GM12878 (cell line): Measurements from ENCODE around the gene LARP4B. TPM values are rescaled to one million over a fixed set of nuclear protein-coding genes. Genes with fewer than 3 reads are reported as not detected.

Experiments
- ATAC-seq: fragments of 200-7000 bp; cut with Tn5 transposase; 3 replicates; pipeline ENCODE4 v1.9.1; 2020; ENCODE audit warnings: mild to moderate bottlenecking, moderate library complexity
- BruUV-seq: library from RNA; stranded (reverse); fragments of 400-500 nt; replicated peaks from 2 replicates; lab custom pipeline; 2021; lab: Mats Ljungman, UMichigan
- CTCF ChIA-PET: fragments of 300-600 bp; sonication (Branson Sonifier 250); formaldehyde crosslinking; extraction: SDS; loops from one replicate; lab custom pipeline; 2021; ENCODE audit warnings: inconsistent platforms; lab: Yijun Ruan, JAX
- POLR2A ChIA-PET: fragments of 350-600 bp; formaldehyde crosslinking; extraction: SDS; loops from one replicate; lab custom pipeline; 2021; ENCODE audit warnings: inconsistent platforms; lab: Charles Lee
- RAD21 ChIA-PET: fragments of 300-600 bp; sonication (Branson Sonifier 250); formaldehyde crosslinking; loops from one replicate; lab custom pipeline; 2023; ENCODE audit warnings: antibody characterized with exemption; ENCODE audit not compliant: unreplicated experiment; lab: Charles Lee
- SMC1A ChIA-PET: fragments of 300-600 bp; sonication (Branson Sonifier 250); formaldehyde crosslinking; loops from one replicate; lab custom pipeline; 2023; ENCODE audit not compliant: unreplicated experiment, uncharacterized antibody; lab: Charles Lee
- DNase-seq: peaks from one replicate; pipeline ENCODE4 v3.0.0-alpha.2; 2011; ENCODE audit warnings: low read depth, low spot score
- FAIRE-seq: peaks from 3 replicates; lab custom pipeline; 2011; peaks lifted over from hg19 to GRCh38; lab: Jason Lieb, UNC
- H2AFZ ChIP-seq: 2 replicates; pipeline ENCODE4 v1.6.0; 2011; ENCODE audit warnings: low read depth, low read length, control low read depth; ENCODE audit not compliant: control insufficient read depth
- H3K27ac ChIP-seq: 2 replicates; pipeline ENCODE4 v1.5.1; 2011; ENCODE audit warnings: control low read depth; ENCODE audit not compliant: control insufficient read depth, insufficient read depth
- H3K27me3 ChIP-seq, 2 experiments: replicated peaks in 1 of 2; 2 replicates each; pipeline versions ENCODE4 v1.6.0 to v1.6.1; 2011; ENCODE audit warnings: low read length in 1 of 2; ENCODE audit not compliant: control insufficient read depth in 2 of 2, insufficient read depth in 2 of 2
- H3K36me3 ChIP-seq, 2 experiments: 2 replicates each; pipeline ENCODE4 v1.5.1; 2011; ENCODE audit warnings: low read length in 1 of 2; ENCODE audit not compliant: control insufficient read depth in 2 of 2, insufficient read depth in 2 of 2
- H3K4me1 ChIP-seq: 2 replicates; pipeline ENCODE4 v1.6.1; 2011; ENCODE audit warnings: mild to moderate bottlenecking, low read length, moderate library complexity, mixed read lengths; ENCODE audit not compliant: control insufficient read depth, insufficient read depth
- H3K4me2 ChIP-seq: 2 replicates; pipeline ENCODE4 v1.6.0; 2011; ENCODE audit warnings: control low read depth; ENCODE audit not compliant: control insufficient read depth, insufficient read depth
- H3K4me3 ChIP-seq: fragments of 200-600 bp; sonication (generic); 2 replicates; pipeline ENCODE4 v1.5.1; 2016
- H3K79me2 ChIP-seq: 2 replicates; pipeline ENCODE4 v1.6.0; 2011; ENCODE audit warnings: low read length; ENCODE audit not compliant: control insufficient read depth, insufficient read depth
- H3K9ac ChIP-seq: 2 replicates; pipeline ENCODE4 v1.8.0; 2011; ENCODE audit warnings: low read length, control low read depth, mixed read lengths; ENCODE audit not compliant: control insufficient read depth, insufficient read depth
- H3K9me3 ChIP-seq: replicated peaks from 3 replicates; pipeline ENCODE4 v1.5.1; 2011; ENCODE audit warnings: mild to moderate bottlenecking, low read length; ENCODE audit not compliant: control insufficient read depth, insufficient read depth
- H4K20me1 ChIP-seq: 2 replicates; pipeline ENCODE4 v1.6.0; 2011; ENCODE audit not compliant: control insufficient read depth, insufficient read depth
- BMI1 ChIP-seq: fragments of 450-650 bp; IDR thresholded peaks from 2 replicates; pipeline ENCODE4 v1.6.1; 2016; ENCODE audit warnings: mild to moderate bottlenecking, moderate library complexity, borderline replicate concordance
- CEBPB ChIP-seq, 2 experiments: fragments of 150-350 bp in 1 of 2; IDR thresholded peaks; 2 replicates each; pipeline ENCODE4 v1.6.1; 2012 to 2014; ENCODE audit warnings: low read depth in 2 of 2, low read length in 2 of 2, borderline replicate concordance in 1 of 2, inconsistent platforms in 1 of 2
- IRF4 ChIP-seq: IDR thresholded peaks from 2 replicates; pipeline ENCODE4 v1.6.1; 2011; ENCODE audit warnings: low read depth, low read length
- MEF2A ChIP-seq: IDR thresholded peaks from 2 replicates; pipeline ENCODE4 v1.6.1; 2011; ENCODE audit warnings: low read depth, mild to moderate bottlenecking, low read length, moderate library complexity; ENCODE audit not compliant: insufficient read depth
- RAD21 ChIP-seq: IDR thresholded peaks from 2 replicates; pipeline ENCODE4 v1.6.1; 2011; ENCODE audit warnings: mild to moderate bottlenecking, low read depth, low read length, moderate library complexity; ENCODE audit not compliant: insufficient read depth
- RFX5 ChIP-seq: IDR thresholded peaks from 2 replicates; pipeline ENCODE4 v1.6.1; 2011; ENCODE audit warnings: low read depth, low read length, improper control_type of control experiment
- SMC3 ChIP-seq: IDR thresholded peaks from 2 replicates; pipeline ENCODE4 v1.6.1; 2011; ENCODE audit warnings: low read length, improper control_type of control experiment, borderline replicate concordance
- WGBS: methylation state at CpG from one replicate; pipeline ENCODE4 v1.1.6; 2016; ENCODE audit warnings: low lambda C conversion rate; ENCODE audit not compliant: insufficient replicate concordance, insufficient coverage; ENCODE audit errors: missing lambda C conversion rate; 5-methylcytosine and 5-hydroxymethylcytosine counted together
- in situ Hi-C: fragments of 300-500 bp; cut with MboI; formaldehyde crosslinking; loops from 9 replicates; pipeline ENCODE4 v1.14.3; 2018; ENCODE audit warnings: mixed read lengths
- intact Hi-C: fragments of 100-400 bp; cut with micrococcal nuclease; formaldehyde crosslinking; loops from one replicate; pipeline ENCODE4 v1.14.2; 2022; ENCODE audit not compliant: unreplicated experiment
- polyA plus RNA-seq, 11 experiments: library from polyadenylated mRNA; depleted of rRNA in 4 of 11; unstranded in 6 of 11; stranded (reverse) in 5 of 11; fragments of >200 nt; fragmentation: Nextera tagmentation in 4 of 11; fragmentation: Illumina TruSeq in 1 of 11; extraction: Ambion mirVana in 4 of 11; extraction: Trizol in 1 of 11; gene quantifications; 1 replicate in 1 of 11; 2 replicates in 10 of 11; pipeline versions ENCODE4 v1.2.1 to v1.2.3, GENCODE V29; 2011 to 2016; ENCODE audit warnings: inconsistent platforms in 2 of 11, missing spikeins in 2 of 11, low read depth in 1 of 11
- total RNA-seq, 4 experiments: library from RNA; depleted of rRNA in 3 of 4; stranded (reverse); fragments of >200 nt in 3 of 4; fragmentation: Illumina TruSeq in 1 of 4; extraction: Trizol in 1 of 4; gene quantifications; 2 replicates each; pipeline versions ENCODE4 v1.2.1 to v1.2.3, GENCODE V29; 2013 to 2021
- TF ChIP-seq, protein P1 (sequence below), 3 experiments: IDR thresholded peaks in 2 of 3; conservative IDR thresholded peaks in 1 of 3; 2 replicates each; pipeline ENCODE4 v1.5.1; 2011; ENCODE audit warnings: low read depth in 3 of 3, low read length in 3 of 3, mild to moderate bottlenecking in 3 of 3, control low read depth in 2 of 3, moderate library complexity in 2 of 3, inconsistent platforms in 1 of 3, mixed read lengths in 1 of 3; ENCODE audit not compliant: control insufficient read depth in 2 of 3, insufficient read depth in 1 of 3; ENCODE audit errors: extremely low read depth in 1 of 3
- TF ChIP-seq, protein P2 (sequence below): fragments of 450-650 bp; IDR thresholded peaks from 2 replicates; pipeline ENCODE4 v1.6.1; 2016; ENCODE audit warnings: mild to moderate bottlenecking, moderate library complexity, borderline replicate concordance

LARP4B gene
- total and polyA plus RNA-seq, 10 of the 15 experiments (the other 5 are each of a cell fraction or from before 2014, with no cell fraction given): 10.5 to 119 (median 39.4) TPM

DNA sequence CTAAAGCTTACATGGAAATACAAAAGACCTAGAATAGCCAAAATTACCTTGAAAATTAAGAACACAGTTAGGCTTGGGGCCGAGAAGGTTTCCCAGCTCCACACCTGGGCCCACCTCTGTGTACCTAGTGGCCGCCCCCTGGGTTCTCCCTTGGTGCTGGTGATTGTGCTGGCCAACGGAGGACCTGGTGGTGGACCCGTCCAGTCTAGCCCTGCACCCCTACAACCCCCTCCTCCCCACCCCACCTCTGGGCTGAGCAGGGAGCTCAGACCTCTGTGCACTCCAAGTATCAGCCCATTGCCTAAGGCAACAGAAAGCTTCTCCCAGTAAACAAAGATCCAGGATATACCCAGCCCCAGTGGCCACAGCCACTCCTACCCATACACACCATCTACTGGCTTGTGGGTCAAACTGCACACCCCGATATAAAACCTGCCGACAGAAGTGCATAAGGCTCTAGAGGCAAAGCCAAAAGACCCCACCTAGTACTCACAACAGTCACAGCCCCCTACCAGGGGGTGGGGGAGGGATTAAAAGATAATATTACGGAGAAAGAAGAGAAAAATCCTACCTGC lies 137.0 kb downstream of the LARP4B start:
- CTCF ChIA-PET: interaction anchor here (0.7 kb wide), 1 partner anchor 282 kb away, joined by 3 read pairs; no protein-coding TSS in a partner anchor
- Histone ChIP-seq H3K4me1 (no peaks in the 10 kb centered on the region), H3K79me2 (no peaks in the 10 kb centered on the region), H3K27ac (no peak overlapping the region), H3K4me3 (no peak overlapping the region), H4K20me1 (no peaks in the 10 kb centered on the region), H3K4me2 (no peak overlapping the region), H3K36me3 (no peaks in the 10 kb centered on the region), H2AFZ (no peak overlapping the region), H3K27me3 (no peaks in the 10 kb centered on the region), H3K9ac (no peak overlapping the region), H3K9me3 (peaks cover 2% of the 10 kb centered on the region; the same call in 2 of the 3 replicates)
- POLR2A ChIA-PET: no interaction called here
- intact Hi-C loops: no loop called here
- ATAC-seq: 0 out of 3 replicates have a peak, but pooled peaks have one; percentile 17
- FAIRE-seq: no peak
- WGBS: 70% methylated on average over 7 of the region's 7 CpGs
- no peak for TF ChIP-seq IRF4
- no peak for TF ChIP-seq RFX5
- TF ChIP-seq BMI1: no peak
- TF ChIP-seq RAD21: peak; percentile 38
- no peak for TF ChIP-seq MEF2A
- TF ChIP-seq, protein P1, sequence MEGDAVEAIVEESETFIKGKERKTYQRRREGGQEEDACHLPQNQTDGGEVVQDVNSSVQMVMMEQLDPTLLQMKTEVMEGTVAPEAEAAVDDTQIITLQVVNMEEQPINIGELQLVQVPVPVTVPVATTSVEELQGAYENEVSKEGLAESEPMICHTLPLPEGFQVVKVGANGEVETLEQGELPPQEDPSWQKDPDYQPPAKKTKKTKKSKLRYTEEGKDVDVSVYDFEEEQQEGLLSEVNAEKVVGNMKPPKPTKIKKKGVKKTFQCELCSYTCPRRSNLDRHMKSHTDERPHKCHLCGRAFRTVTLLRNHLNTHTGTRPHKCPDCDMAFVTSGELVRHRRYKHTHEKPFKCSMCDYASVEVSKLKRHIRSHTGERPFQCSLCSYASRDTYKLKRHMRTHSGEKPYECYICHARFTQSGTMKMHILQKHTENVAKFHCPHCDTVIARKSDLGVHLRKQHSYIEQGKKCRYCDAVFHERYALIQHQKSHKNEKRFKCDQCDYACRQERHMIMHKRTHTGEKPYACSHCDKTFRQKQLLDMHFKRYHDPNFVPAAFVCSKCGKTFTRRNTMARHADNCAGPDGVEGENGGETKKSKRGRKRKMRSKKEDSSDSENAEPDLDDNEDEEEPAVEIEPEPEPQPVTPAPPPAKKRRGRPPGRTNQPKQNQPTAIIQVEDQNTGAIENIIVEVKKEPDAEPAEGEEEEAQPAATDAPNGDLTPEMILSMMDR (IDR thresholded peaks at IDR 0.05 in 2 of 3, conservative IDR thresholded peaks at IDR 0.05 in 1 of 3; ENCODE audit: control insufficient read depth in 2 of 3, extremely low read depth in 1 of 3, insufficient read depth in 1 of 3, low read depth in 3 of 3, low read length in 3 of 3): peak in 2 of 3 experiments; percentile 28 to 38; a peak in 3 of 6 replicates
- TF ChIP-seq CEBPB (IDR thresholded peaks at IDR 0.05; ENCODE audit: borderline replicate concordance in 1 of 2, low read depth in 2 of 2, low read length in 2 of 2): no peak
- TF ChIP-seq, protein P2, sequence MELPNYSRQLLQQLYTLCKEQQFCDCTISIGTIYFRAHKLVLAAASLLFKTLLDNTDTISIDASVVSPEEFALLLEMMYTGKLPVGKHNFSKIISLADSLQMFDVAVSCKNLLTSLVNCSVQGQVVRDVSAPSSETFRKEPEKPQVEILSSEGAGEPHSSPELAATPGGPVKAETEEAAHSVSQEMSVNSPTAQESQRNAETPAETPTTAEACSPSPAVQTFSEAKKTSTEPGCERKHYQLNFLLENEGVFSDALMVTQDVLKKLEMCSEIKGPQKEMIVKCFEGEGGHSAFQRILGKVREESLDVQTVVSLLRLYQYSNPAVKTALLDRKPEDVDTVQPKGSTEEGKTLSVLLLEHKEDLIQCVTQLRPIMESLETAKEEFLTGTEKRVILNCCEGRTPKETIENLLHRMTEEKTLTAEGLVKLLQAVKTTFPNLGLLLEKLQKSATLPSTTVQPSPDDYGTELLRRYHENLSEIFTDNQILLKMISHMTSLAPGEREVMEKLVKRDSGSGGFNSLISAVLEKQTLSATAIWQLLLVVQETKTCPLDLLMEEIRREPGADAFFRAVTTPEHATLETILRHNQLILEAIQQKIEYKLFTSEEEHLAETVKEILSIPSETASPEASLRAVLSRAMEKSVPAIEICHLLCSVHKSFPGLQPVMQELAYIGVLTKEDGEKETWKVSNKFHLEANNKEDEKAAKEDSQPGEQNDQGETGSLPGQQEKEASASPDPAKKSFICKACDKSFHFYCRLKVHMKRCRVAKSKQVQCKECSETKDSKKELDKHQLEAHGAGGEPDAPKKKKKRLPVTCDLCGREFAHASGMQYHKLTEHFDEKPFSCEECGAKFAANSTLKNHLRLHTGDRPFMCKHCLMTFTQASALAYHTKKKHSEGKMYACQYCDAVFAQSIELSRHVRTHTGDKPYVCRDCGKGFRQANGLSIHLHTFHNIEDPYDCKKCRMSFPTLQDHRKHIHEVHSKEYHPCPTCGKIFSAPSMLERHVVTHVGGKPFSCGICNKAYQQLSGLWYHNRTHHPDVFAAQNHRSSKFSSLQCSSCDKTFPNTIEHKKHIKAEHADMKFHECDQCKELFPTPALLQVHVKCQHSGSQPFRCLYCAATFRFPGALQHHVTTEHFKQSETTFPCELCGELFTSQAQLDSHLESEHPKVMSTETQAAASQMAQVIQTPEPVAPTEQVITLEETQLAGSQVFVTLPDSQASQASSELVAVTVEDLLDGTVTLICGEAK: no peak
- TF ChIP-seq SMC3: 0 out of 2 replicates have a peak, but pooled peaks have one; percentile 6
- SMC1A ChIA-PET: no interaction called here
- RAD21 ChIA-PET: no interaction called here
- DNase-seq: no peak
- no TSS peak for BruUV-seq
- in situ Hi-C loops: no loop called here
